Activated CD8-positive, alpha-beta memory T cell treated with anti-CD3 and anti-CD28 coated beads, Interleukin-2, amount 50 U/mL, for 4 hours (primary cell): ENCODE measurements around the gene MAPK9.
"Not testable (repeated sequence)": the region's sequence is repeated elsewhere in the genome, so short reads cannot be mapped to it uniquely, and the experiment has no call there.

ENCODE experiments used
- DNase-seq: peaks from one replicate; pipeline ENCODE4 v3.0.0-alpha.2; 2020

MAPK9 gene

DNA sequence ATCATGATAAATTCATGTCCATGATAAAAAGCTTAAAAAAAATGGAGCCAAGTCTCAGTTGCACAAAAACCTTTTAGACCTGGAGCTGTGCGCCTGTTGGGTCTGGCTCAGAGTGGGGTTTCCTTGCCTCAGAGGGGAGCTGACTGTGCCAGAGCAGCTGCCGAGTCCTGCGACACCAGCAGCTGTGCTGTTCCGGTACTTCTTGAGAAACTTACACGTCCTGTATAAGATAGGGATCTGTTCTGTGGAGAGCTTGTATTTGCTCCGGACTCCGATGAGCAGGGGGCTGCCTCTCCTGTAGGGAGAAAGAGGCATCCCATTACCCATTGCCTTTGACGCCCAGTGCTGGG is 32.7 kb upstream of the MAPK9 start:
- no peak for DNase-seq

DNA sequence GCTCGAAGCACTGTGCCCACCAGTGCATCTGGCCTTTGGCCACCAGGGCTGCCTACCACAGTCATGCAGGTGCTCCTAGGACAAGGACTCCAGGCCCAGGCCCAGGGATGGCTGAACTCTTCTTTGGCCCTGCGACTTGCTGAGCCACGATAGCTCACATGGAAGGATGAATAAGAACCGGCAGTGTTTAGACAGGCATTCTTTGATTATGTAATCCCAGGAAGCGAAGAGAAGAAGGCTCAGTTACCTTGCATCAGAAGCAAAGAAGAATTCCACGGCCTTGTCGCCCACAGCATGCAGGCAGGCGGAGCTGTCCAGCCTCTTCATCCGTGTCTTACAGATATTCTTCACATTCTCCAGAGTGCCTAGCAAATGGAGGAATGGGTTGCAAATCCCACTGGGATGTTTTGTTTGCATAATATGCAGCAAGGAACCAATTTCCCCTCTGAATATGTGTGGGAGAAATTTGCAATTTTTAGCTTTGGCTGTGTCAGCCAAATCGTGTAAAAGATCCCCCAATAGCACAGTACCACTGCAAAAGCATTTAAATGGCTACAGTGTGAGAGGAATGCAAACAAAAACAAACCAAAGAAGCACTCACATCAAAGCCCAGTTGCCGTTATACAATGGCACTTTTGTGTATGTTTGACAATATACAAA is 32.2 kb upstream of the MAPK9 start:
- no peak for DNase-seq

DNA sequence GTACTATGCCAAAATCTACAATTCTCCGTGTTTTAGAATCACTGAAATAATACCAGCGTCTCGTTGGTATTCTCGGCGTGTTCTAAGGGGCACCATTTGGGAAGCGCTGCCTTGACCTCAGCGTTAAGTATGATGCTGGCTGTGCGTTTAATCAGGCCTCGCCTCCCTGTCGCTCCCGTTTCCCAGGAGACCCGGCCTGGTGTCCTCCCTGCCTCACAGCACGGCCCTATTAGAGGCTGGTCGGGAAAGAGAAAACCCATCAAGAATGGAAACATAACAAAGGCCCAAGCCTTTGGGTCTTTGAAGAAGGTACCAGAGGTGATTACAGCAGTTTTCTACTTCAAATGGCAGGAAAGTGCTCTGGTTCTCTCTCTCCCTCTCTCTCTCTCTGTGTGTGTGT is 31.3 kb upstream of the MAPK9 start:
- no peak for DNase-seq

DNA sequence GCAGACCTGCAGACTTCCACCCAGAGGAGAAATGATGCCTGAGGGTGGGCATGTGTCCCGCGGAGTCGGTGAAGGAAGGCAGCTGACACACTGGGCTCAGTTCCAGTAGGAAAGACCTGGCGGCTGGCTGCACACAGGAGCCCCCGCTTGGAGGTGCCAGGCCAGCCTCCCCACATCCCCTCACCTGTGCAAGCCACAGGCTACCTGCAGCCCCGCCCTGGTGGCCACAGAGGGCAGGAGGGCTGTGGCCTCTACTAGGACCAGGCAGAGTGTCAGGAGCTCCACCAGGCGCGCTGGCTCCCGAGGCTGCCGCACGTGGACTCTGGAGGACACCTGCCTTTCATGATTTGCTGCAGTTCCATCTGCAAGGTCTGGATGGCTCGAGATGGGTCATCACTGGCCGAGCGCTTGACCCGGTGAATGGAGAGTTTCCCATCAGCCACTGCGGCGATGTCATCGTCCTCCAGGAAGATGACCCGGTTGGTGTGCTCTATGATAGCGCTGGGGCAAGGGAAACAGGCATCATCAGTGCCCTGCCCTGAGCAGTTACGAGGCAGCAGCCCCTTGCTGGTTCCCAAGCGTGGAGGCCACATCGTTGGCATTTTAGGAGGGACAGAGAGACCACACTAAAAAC is 26.7 kb upstream of the MAPK9 start:
- no peak for DNase-seq

DNA sequence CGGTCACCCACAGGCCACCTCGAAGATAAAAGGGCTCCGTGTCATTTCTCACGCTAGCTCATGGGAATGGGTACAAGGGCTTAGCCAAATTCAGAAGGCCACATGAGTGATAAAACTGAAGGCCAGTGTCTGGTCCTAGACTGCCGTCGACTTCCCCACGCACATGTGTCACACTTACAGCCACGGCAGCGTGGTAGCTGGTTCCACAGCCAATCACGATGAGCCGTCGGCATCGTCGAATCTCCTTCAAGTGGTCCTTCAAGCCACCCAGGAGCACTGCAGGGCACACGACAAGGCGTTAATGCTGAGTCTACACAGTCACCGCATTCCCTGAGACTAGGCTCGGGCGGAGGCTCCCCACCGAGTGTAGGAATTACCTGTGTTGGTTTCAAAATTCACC is 24.7 kb upstream of the MAPK9 start:
- DNase-seq, result no peak

DNA sequence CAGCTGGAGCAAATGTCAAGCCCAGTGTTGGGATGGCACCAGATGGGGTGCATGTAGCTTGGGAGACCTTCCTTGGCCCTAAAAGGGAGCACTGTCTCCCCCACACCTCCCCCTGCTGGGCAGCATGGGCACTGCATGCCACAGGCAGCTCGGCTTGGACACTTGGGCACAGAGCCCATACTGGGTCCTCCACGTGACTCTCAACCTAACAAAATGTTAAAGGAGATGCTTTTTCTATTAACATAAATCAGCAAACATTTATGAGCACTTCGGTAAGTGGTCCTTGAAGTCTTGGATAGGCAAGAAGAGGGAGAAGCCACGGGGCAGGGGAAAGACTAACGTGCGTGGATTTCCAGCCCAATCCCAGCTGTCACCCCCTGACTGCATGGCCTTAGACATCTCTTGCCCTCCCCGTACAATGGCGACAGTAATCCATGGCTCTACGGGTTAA is 23.9 kb upstream of the MAPK9 start:
- DNase-seq, result peak; percentile 79

DNA sequence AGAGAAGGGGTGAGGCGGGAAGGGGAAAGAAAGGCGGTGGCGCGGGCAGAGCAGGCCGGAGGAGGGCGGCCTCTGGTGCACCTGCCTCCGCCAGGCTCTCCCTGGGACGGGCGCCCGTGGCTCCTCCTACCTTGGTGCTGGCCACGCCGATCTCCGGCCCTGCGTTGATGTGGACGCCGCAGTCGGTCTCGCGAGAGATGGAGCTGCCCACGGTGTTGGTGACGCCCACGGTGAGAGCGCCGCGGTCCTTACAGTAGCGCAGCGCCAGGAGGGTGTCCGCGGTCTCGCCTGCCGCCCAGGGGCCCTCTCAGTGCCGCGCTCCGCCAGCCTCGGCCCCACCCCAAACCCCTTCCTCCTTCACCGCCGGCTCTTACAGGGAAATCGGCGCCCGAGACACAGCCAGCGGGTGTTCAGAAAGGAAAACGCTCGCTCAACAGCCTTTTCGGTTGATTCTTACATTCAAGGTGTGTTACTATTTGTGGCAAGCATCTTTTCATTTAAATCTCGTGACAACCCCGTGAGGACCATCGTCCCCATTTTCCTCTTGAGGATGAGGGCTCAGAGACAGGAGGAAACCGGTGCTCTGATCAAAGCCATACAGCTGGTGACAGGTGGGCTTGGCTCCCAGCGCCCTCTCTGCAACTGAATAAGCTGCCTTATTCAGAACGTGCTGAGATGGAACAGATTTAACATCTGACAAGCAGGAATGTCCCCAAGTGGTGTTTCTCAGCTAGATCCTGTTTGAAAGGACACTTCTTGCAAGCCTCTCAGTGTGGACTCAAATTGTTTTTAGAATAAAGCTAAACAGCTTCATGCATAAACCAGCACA is 22.0 kb upstream of the MAPK9 start:
- DNase-seq, result peak; percentile 23

DNA sequence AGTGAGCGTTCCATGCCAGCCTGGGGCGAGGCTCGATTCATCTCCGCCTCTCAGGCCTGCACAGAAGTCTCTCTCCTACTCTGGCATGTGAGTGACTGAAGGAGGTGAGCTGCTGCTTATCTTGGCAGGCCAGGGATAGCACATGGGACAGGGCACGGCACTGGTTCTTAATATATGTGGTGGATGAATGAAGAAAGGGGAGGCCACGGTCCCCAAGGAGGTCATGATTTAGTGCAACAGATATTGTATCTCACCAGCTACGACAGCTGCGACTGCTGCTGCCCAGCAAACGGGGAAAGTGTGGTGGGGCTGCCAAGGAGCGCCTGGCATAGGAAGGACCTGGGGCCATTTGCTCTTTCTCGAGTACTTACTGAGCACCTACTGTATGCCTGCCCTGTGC is 19.3 kb upstream of the MAPK9 start:
- no peak for DNase-seq

DNA sequence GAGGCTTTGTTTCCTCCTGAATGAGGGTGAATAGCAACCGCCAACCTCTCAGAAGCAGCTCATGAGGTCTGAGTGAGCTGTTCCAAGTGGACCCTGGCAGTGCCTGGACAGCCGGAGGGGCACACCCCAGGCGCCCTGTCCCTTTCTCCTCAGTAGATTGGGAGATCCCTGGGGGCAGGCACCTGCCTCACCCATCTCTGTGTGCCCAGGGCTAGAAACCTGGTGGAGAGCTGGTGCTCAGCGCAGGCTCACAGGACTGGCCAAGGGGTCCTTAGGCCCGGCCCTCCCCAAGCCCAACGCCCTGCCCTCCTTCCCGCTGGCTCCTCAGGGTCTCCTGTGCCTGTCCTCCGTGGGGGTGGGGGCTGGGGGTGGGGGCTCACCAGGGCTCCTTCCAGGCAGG is 14.9 kb upstream of the MAPK9 start:
- no peak for DNase-seq

DNA sequence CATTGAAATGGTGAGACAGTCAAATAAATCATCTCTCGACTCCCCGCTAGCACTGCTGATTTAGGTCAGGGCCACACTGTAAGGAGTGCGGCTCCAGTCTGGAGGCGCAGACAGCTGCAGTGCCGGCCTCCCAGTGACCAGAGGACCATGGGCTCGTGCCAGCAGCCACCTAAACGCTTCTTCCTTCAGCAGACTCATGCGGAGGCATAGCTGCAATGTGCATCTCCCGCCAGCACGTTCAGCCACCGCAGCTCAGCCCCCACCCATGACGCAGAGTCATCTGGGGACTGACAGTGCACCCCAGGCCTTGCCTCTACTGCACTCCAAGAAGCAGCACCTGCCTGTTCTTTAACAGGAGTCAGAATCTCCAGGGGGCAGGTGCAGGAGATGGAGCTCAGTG is 13.6 kb upstream of the MAPK9 start:
- DNase-seq, result no peak

DNA sequence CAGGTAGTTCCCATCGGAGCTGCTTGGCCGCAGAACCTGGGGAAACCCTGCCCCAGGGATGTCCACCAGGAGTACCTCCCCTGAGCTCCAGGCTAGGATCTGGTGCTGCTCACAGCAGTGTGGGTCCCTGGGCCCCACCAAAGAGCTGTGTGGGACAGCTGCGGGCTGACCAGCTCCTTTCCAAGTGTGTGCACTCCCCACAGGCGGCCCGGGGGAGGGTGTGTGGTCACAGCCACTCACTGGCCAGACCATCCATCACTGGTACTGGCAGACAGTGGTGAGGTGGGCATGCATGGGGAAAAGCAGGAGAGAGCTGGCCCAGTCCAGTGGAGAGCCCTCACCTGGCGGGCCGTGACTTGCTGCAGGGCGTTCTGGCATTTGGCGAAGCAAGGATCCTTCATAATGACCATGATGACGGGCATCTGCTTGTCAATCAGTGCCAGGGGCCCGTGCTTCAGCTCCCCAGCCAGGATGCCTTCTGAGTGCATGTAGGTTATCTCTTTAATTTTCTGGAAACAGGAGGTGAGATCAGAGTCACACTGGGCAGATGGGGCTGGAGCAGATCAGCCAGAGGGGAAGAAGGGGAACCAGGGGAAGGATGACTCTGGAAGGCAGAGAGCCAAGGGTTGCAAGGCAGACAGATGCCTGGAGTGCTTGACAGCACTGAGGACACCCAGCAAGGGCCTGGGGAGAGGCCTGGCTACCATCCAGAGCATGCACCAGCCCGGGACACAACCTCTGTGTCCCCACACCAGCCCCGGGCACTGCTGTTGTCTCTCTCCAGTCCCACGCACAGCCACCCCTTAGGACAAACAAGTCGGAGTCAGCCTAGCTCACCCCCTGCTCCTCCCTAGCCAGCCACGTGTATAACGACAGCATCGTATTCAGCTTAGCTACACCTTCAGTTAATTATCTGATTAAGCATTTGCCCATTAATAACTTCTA is 12.8 kb upstream of the MAPK9 start:
- DNase-seq, result no peak

DNA sequence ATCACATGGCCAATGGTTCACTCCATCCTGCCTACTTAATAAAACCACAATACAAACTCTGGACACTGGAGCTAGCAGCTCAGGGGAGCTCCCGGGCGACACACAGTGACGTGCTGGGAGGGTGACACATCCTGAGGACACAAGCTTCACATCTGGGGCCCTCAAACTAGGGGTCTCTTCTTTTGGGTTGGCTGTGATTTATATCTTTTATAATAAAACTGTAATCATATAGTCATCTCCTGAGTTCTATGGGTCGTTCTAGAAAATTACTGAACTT is 12.1 kb upstream of the MAPK9 start:
- DNase-seq, result no peak

DNA sequence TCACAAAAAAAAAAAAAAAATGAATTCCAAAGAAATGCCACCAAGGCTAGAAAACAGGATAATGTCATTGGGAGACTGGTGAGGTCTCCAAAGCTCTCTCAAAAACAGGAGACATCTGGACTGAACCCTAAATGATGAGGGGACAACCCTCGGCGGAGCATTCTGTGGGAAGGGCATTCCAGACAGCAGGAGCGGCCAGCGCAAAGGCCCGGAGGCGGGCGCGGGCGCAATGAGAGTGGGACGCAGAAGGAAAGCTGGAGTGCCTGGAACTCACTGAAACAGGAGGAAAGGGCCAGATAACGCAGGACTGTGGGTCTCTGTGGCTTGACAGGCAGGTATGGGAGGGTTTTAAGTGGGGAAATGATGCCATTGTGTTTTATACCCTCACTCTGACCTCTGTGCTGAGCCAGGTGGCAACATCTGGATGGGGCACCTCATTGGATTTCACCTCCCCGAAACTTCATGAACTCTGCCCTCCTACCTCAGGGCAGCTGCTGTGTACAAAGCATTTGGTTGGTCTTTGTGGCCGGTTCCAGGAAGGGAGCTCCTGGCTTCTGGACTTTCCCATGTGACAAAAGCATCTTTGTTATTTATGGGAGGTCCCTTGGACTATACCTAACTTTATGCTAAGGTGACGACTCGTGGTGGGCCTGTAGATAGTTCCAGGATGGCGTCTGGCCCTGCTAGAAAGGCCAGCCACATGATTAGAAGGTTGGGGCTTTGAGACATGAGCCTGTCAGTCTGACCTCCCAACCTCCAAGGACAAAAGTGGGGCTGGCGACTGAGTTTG is 11.5 kb upstream of the MAPK9 start:
- DNase-seq, result no peak

DNA sequence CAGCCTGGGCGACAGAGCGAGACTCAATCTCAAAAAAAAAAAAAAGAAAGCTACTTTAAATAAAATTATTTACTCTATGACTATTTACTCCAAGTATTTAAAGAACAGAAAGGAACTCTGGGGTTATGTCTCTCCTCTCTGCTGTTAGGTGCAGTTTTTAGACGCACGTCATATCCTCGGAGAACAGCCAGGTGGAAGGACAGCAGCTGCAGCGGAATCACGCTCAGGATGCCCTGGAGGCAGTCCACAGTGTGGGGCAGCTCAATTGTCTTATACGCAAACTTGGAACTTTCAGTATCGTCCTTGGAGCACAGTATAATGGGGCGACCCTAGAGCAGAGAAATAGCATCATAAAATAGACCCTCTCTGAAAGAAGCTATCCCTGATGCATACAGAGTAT is 10.4 kb upstream of the MAPK9 start:
- no peak for DNase-seq

DNA sequence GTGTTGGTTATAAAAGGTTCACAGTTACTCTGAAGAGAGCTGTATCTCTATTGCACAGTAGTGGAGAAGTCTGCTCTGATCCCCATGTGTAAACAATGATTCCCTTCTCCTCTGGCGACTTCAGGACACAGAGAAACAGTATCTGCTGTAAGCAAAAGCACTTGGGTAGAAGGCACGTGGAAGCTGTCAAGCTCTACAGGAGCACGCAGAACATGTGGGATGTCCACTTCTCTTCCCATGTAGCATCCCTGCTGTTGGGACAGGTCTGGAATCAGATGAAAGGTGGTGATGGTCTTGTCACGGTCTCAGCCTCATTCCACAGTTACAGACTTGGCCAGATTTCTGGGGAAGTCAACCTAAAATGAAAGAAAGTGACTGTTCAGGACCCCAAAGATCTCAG is 9.4 kb upstream of the MAPK9 start:
- DNase-seq, result no peak

DNA sequence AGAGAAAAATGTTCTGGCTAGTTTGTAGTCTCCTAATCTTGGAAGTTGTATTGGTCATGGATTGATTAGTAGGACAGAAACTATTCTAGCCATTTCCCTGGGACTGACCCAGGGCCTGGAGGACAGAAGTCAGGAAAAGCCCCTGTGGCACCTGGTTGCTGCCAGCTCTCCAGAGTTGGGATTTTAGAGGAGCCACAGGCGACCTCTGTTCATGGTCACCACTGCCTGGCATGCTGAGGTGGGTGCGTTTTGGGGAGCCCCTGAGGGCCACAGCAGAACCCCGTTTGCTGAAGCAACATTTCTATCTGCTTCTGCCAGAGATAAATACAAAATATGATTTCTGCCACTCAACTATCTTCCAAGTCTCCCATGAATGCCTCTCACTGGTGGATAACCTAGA is 7.6 kb upstream of the MAPK9 start:
- DNase-seq, result no peak

DNA sequence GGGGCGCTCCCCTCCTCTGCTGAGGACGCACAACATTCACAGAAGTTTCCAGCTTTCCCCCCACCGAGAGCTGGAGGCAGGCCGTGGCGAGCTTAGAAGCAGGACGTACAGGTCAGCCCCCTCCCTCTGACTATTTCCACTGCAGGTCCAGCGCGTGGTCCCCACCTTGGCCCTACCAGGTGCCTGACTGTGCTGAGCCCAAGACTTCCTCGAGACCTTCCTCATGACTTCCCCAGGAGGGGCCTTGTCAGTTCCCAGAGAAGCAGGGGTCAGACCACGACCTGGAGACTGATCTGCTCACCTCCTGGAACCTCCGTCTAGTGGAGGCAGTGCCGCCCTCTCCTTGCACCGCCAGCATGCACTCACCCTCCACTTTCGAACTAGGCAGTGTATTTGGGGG is 7.1 kb upstream of the MAPK9 start:
- not testable (repeated sequence) for DNase-seq

DNA sequence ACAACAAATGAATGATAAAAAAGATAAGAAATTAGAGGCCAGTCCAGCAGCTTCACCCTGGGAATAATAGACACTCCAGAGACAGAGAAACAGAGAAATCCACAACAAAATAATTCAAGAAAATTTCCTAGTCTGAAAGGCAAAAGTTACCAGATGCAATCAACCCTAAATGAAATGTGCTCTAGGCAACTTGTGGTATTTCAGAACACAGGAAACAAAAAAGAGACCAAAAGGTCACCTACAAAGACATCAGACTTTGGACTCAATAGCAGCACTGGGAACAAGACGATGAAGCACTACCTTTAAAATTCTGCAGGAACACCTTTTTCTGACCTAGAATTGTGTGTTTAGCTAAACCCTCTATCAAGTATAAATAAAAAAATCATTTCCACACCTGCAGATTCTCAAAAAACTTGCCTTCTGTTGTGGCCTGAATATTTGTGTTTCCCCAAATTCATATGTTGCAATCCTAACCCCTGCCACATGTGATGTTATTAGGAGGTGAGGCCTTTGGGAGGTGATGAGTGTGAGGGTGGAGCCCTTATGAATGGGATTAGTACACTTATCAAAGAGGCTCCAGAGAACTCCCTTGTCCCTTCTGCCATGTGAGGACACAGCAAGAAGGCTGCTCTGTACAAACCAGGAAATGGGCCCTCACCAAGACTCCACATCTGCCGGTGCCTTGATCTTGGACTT is 5.9 kb upstream of the MAPK9 start:
- no peak for DNase-seq

DNA sequence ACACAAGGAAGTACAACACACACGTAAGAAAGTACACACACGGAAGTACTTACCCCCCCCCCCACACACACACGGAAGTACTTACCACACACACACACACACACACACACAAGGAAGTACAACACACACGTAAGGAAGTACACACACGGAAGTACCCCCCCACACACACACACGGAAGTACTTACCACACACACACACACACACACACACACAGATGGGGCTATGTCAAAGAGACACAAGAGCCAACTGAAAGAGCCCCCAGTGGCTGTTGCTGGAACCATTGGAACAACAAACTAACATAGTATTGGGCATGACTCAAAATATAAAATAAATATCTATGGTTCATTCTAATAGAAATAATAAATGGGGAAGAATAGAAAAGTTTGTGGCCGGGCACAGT is 4.9 kb upstream of the MAPK9 start:
- no peak for DNase-seq

DNA sequence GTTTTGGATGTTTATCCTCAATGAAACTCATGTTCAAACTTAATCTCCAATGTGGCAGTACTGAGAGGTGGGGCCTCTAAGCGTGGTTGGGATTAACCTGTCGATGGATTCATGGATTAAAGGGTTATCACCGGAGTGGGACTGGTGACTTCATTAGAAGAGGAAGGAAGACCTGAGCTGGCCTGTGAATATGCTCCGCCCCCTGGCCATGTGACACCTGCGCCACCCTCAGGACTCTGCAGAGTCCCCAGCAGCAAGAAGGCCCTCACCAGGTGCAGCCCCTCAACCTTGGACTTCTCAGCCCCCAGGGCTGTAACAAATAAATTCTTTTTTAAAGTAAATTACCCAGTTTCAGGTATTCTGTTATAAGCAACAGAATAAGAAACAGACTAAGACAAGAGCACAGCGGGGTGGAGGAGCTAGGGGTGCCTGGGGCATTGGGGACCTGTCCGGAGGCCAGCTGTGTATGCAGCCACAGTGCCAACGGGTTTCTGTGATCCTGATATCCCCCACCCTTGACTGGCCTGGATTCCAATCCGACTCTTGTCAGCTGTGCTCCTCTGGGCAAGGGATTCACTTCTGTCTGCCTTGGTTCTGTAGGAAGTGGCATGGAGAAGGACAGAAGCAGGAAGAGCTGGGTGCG is 3.2 kb upstream of the MAPK9 start:
- no peak for DNase-seq

DNA sequence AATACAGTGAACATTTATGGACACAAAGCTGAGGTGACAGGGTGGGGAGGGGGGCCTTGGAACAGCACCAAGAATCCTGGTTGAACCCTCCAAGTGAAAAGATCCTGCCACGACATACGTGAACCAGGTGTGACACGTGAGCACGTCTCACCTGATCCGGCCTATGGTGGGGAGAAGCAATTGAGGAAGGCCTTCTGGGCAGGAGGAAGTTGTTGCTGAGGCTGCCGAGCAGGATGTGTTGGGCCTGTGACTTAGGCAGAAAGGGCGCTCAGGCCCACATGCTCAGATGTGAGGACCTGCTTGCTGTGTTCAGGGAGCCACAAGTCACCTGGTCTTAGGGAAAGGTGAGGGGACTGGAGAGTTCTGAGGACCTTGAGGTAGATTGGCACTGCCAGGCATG is 2.5 kb upstream of the MAPK9 start:
- DNase-seq, result no peak
